ENCODE measurements around the gene SIGLEC15.

DNA sequence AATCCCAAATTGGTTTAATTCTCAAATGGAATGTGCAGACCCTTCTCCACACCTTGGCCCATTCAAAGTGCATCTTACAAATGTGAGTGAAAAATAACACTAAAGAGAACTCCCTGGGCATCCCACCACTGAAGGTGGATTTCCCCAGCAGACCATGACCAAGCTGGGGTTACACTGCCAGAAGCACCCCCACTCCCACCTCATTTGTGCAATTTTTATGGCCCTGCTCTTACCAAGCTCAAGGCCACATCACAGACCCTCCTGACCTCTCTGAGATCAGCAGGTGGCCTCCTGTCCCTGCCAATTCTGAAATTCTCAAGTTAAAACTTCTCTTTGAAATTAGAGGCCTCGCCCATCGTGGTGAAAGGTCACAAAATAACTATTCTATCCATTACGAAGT is 21.6 kb downstream of the SIGLEC15 start:
- TF ChIP-seq CTCF (IDR thresholded peaks at IDR 0.05; ENCODE audit: low read length) (no peak), EZH2 (optimal IDR thresholded peaks at IDR 0.05; ENCODE audit: low read depth, low read length) (no peak)
